Central memory CD8-positive, alpha-beta T cell (primary cell): ENCODE measurements around the gene CFAP221.

ENCODE experiments used
- ATAC-seq: fragments of 150-1000 bp; cut with Tn5 transposase; replicated peaks from 2 replicates; pipeline ENCODE4 v1.10.0; 2022; ENCODE audit warnings: mild to moderate bottlenecking, moderate FRiP score, moderate number of reproducible peaks; ENCODE audit not compliant: poor library complexity, severe bottlenecking; ENCODE audit errors: extremely low read depth
- DNase-seq, 2 donors: peaks; one replicate each; pipeline ENCODE4 v3.0.0; 2021; ENCODE audit warnings: low spot score in 2 of 2
- H3K27ac Mint-ChIP-seq: one replicate; pipeline ENCODE4 v1.8.0; 2022; ENCODE audit warnings: low read depth, mild to moderate bottlenecking, moderate library complexity, mixed read lengths
- H3K27me3 Mint-ChIP-seq: one replicate; pipeline ENCODE4 v1.8.0; 2022; ENCODE audit warnings: mixed read lengths
- H3K36me3 Mint-ChIP-seq: one replicate; pipeline ENCODE4 v1.8.0; 2022; ENCODE audit warnings: mild to moderate bottlenecking, moderate library complexity, mixed read lengths; ENCODE audit not compliant: insufficient read depth
- H3K4me1 Mint-ChIP-seq: one replicate; pipeline ENCODE4 v1.8.0; 2022; ENCODE audit warnings: mixed read lengths
- H3K4me3 Mint-ChIP-seq: one replicate; pipeline ENCODE4 v1.8.0; 2022; ENCODE audit warnings: mild to moderate bottlenecking, moderate library complexity, mixed read lengths
- H3K9me3 Mint-ChIP-seq: one replicate; pipeline ENCODE4 v1.8.0; 2022; ENCODE audit warnings: mixed read lengths

Gene CFAP221

DNA sequence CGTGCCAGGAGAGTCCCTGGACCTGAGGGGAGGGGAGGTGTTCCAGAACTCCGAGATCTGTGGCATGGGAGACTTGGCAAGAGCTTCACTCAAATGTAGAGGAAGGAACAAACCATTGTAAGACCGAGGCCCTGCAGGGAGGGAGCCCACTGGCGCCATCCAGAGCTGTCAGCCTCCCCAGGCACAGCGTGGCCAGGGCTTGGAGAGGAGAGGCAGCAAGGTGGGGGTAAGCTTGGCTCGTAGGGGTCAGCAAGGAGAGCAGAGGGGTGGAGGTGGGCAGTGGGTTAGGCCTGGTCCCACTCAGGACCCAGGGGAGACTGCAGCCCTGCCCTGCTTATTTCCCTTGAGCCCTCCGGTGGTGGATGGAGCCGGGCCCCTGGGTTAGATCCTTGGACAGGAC is 138.3 kb downstream of the CFAP221 start:
- DNase-seq (no peak), ATAC-seq (no peak)
- peaks cover 21% of the 10 kb centered on the region for H3K36me3 Mint-ChIP-seq
- no peaks in the 10 kb centered on the region for H3K9me3 Mint-ChIP-seq
- no peaks in the 10 kb centered on the region for H3K27me3 Mint-ChIP-seq
- no peak overlapping the region for H3K27ac Mint-ChIP-seq
- H3K4me1 Mint-ChIP-seq = peaks cover 36% of the 10 kb centered on the region
- no peak overlapping the region for H3K4me3 Mint-ChIP-seq

DNA sequence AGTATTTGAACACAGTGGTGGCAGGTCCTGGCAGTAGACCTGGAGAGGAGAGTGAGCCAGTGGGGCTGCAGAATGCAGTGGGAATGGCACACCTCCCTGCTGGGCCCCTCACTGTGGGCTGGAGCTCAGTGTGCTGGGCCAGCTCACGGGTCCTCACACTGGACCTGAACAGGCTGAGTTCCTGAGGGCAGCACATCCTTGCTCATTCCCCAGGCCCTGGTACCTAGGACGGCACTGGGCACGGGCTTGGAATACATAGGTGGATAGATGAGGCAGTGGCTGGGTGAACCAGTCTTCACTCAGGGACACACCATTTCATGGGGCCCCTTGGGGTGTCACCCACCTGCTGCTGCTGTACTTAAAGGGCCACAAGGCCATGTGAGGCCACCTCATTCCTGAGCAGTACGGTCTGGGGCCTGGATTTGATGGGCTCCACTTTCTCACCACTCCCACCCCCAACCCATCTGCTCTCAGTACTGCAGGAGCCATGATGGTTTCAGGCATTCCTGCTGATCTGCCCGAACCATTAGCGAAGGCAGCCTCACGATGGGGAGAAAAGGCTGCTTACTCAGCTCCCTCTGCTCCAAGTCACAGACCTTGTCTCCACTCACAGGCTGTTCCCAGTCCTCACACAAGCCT is 138.9 kb downstream of the CFAP221 start:
- H3K27me3 Mint-ChIP-seq = no peaks in the 10 kb centered on the region
- DNase-seq = no peak
- H3K27ac Mint-ChIP-seq = no peak overlapping the region
- no peaks in the 10 kb centered on the region for H3K9me3 Mint-ChIP-seq
- no peak for ATAC-seq
- H3K4me1 Mint-ChIP-seq = peaks cover 31% of the 10 kb centered on the region
- peaks cover 17% of the 10 kb centered on the region for H3K36me3 Mint-ChIP-seq
- H3K4me3 Mint-ChIP-seq = no peak overlapping the region

DNA sequence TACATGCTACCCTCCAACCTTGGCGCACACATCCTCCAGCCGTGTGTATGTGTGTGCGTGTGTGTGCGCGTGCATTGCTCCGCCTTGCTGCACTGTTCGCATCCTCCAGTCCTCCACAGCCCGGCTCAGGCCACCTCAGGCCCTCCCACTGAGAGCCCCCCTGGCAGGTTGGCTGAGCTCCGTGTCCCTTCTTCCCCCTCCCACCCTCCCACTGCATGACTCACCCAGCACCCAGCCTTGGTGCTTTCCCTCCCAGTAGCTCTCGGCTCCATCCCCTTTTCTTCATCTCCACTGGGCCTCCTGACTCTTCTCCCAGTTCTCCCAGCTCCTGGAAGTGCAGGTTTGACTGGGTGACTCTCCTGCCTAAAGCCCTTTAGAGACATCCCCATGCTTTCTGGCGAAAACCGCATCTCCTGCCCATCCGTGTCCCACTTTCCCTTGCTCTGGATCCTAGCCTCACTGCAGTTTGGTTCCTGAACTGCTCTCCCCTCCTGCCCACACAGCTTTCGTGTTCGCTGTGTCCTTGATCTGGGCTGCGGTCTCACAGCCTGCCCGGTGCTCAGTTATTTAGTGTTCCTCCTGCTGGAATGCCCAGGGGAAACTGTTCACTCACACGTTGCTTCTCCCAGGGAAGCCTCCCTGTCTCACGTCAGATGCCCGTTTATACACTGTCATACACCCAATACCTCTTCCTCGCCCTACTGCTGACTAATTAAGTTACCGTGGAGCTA is 139.6 kb downstream of the CFAP221 start:
- Mint-ChIP-seq H3K4me3 (no peak overlapping the region), H3K36me3 (peaks cover 10% of the 10 kb centered on the region), H3K27ac (no peak overlapping the region), H3K9me3 (no peaks in the 10 kb centered on the region), H3K27me3 (no peaks in the 10 kb centered on the region), H3K4me1 (peaks cover 26% of the 10 kb centered on the region)
- DNase-seq (no peak), ATAC-seq (no peak)

DNA sequence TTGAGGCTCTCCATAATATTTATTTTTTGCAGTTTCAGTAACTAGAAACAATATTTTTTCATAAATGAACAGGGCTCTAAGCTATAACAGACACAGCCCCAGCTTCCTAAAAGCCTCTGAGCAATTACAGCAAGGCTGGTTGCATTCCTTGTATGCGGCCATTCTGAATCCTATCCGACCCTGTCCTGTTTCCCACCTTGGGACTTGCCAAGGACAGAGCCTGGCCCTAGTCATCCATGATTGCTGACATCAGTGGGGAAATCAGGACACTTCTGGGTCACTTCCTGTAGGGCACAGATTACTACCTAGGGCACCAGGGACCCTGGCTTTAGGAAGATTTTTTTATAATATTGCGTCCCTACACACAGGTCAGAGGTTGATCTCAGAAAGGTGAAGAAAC is 140.3 kb downstream of the CFAP221 start:
- Mint-ChIP-seq H3K36me3 (peaks cover 6% of the 10 kb centered on the region), H3K27me3 (no peaks in the 10 kb centered on the region), H3K4me1 (peaks cover 22% of the 10 kb centered on the region), H3K4me3 (no peak overlapping the region), H3K27ac (no peak overlapping the region), H3K9me3 (no peaks in the 10 kb centered on the region)
- ATAC-seq (no peak), DNase-seq (no peak)

DNA sequence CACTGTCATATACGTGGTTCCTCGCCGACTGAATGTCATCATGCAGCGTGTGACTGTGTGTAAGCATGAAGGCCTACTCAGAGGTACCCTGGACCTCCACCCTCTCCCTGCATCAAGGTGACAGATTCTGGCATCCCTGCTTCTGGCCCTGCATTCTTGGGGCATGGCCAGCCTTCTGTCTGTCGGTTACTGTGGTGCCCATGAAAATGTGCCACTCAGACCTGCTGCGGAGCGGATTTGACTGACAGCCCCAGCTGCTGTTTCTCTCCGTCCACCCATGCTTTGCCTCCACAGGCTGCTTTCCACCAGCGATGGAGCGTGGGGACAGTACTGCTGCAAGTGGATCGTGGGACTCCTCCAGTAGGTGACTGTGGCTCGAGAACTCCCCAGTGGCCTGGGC is 144.4 kb downstream of the CFAP221 start:
- Mint-ChIP-seq H3K27me3 (no peaks in the 10 kb centered on the region), H3K4me1 (peaks cover 7% of the 10 kb centered on the region), H3K4me3 (no peak overlapping the region), H3K9me3 (no peaks in the 10 kb centered on the region), H3K27ac (no peak overlapping the region), H3K36me3 (peaks cover 5% of the 10 kb centered on the region)
- ATAC-seq = no peak
- no peak for DNase-seq

DNA sequence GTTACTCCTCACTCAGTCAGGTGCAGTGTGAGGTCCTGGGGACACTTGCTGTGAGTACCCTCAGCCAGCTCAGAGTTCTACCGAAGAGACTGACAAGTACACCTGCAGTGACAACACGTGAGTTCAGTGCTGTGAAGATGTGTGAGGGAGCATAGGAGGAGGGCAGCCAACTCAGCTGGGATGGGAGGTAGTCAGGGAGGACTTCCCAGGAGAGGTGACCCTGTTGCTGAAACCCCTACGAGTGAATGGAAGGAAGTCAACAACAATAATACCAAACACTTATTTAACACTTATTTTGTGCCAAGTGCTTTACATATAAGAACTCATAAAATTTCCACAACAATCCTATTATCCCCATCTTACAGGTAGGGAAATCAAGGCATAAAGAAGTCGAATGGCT is 145.0 kb downstream of the CFAP221 start:
- no peaks in the 10 kb centered on the region for H3K9me3 Mint-ChIP-seq
- H3K36me3 Mint-ChIP-seq = peaks cover 5% of the 10 kb centered on the region
- DNase-seq = no peak
- no peak overlapping the region for H3K4me3 Mint-ChIP-seq
- no peak overlapping the region for H3K27ac Mint-ChIP-seq
- no peak for ATAC-seq
- H3K4me1 Mint-ChIP-seq = peaks cover under 1% of the 10 kb centered on the region
- no peaks in the 10 kb centered on the region for H3K27me3 Mint-ChIP-seq

DNA sequence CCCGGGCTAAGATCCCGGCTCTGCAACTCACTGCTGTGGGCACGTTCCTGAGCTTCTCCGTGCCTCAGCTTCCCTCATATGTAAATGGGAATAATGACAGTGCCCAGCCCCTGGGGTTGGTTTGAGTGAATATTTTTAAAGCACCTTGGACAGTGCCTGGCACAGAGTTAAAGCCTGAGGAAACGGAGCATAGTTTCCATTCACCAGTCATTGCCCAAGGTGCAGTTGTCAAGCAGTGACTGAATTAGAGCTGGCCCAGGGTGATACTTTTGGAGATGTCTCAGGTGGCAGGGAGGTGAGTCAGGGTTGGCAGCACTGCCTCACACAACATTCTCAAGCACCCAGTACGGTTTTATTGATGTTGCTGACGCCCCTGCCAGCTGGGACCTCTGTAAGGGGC is 146.9 kb downstream of the CFAP221 start:
- H3K4me1 Mint-ChIP-seq = no peaks in the 10 kb centered on the region

DNA sequence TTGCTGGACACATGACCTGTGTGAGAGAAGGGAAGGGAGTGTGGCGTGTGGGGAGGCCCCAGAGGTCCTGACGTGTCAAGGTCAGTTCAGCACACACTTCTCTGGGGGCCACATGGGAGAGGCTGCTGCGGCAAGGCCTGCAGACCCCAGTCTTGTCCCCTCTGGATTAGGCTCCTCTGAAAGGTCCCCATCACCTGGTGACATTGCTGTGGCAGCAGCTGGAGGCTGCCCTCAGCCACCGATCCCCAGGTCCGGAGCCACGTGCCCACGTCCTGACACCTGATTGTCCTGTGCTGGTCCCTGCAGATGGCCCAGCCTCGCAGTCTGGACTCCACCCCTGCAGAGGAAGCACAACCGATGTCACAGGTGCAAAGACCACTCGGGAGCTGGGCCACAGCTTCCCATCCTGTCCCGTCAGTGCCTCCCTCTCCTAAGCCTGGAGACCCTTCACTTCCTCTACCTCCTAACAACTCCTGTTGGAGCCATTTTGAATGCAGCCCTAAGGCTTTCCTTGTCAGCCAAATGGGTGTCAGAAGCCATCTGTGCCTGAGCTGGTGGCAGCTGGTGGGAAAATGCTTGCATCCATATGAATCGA is 147.5 kb downstream of the CFAP221 start:
- H3K36me3 Mint-ChIP-seq = peaks cover 5% of the 10 kb centered on the region
- H3K9me3 Mint-ChIP-seq = no peaks in the 10 kb centered on the region
- no peak overlapping the region for H3K4me3 Mint-ChIP-seq
- H3K27me3 Mint-ChIP-seq = peaks cover 7% of the 10 kb centered on the region
- ATAC-seq (no peak), DNase-seq (no peak)
- H3K4me1 Mint-ChIP-seq = no peaks in the 10 kb centered on the region
- H3K27ac Mint-ChIP-seq = no peak overlapping the region

More for the DNA sequence above, 146.9 kb downstream of the CFAP221 start:
- peaks cover 5% of the 10 kb centered on the region for H3K36me3 Mint-ChIP-seq
- H3K9me3 Mint-ChIP-seq = no peaks in the 10 kb centered on the region
- ATAC-seq (no peak), DNase-seq (no peak)
- peaks cover 2% of the 10 kb centered on the region for H3K27me3 Mint-ChIP-seq
- H3K4me3 Mint-ChIP-seq = no peak overlapping the region
- H3K27ac Mint-ChIP-seq = no peak overlapping the region

DNA sequence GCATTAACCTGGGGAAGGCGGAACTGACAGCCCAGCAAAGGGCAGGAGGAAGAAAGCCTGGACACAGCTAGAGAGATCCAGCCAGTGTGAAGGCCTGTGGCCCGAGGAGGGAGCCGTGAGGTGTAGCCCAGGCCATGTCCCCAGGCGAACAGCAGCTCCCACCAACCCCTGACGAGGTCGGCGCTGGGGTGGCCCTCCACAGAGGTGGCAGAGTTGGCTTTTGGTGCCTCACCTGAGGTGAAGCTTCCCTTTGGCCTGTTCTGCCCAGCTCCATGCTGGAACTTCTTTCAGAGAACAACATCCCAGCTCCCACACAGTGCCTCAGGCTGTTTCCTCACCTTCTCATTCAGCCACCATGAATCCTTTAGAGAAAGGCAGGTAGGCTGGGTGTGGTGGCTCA is 148.1 kb downstream of the CFAP221 start:
- H3K36me3 Mint-ChIP-seq = peaks cover under 1% of the 10 kb centered on the region
- no peaks in the 10 kb centered on the region for H3K9me3 Mint-ChIP-seq
- peaks cover 11% of the 10 kb centered on the region for H3K27me3 Mint-ChIP-seq
- no peaks in the 10 kb centered on the region for H3K4me1 Mint-ChIP-seq
- DNase-seq (no peak), ATAC-seq (no peak)
- no peak overlapping the region for H3K27ac Mint-ChIP-seq
- no peak overlapping the region for H3K4me3 Mint-ChIP-seq

DNA sequence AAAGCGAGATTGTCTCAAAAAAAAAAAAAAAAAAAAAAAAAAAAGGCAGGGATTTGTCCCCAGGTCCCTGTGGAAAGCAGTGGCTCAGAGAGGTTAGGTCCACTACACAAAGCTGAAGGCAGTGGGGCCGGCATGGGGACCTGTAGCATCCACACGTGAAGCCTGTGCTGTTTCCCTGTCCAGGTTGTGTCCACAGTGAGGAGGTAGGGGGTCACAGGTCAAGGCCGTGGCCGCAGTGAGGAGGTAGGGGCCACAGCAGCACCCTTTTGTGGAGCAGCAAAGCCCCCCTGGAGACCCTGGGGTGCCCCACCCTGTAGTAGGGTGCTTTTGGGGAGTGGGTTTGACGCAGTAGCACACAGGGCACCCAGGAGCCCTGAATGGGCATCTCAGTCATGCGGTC is 148.7 kb downstream of the CFAP221 start:
- Mint-ChIP-seq H3K4me3 (no peak overlapping the region), H3K9me3 (no peaks in the 10 kb centered on the region)

DNA sequence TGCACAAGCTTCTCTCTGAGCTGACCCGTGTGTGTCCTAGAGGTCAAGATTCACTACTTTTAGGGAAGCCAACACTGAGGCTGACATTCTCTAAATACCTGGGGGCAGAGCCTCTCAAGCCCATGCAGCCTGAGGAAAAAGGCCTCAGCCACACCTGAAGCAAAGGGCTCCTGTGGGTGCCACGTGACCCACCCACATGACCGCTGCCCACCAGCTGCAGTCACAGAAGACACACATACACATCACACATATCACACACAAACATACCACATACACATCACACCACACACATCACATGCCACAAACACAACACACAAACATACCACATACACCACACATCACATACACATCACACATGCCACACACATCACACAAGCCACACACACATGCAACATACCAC is 149.3 kb downstream of the CFAP221 start:
- no peaks in the 10 kb centered on the region for H3K36me3 Mint-ChIP-seq
- no peak overlapping the region for H3K4me3 Mint-ChIP-seq
- no peak for ATAC-seq
- H3K27me3 Mint-ChIP-seq = peaks cover 18% of the 10 kb centered on the region
- H3K27ac Mint-ChIP-seq = no peak overlapping the region
- no peaks in the 10 kb centered on the region for H3K4me1 Mint-ChIP-seq
- no peak for DNase-seq
- H3K9me3 Mint-ChIP-seq = no peaks in the 10 kb centered on the region

More for the DNA sequence above, 148.7 kb downstream of the CFAP221 start:
- H3K27me3 Mint-ChIP-seq = peaks cover 17% of the 10 kb centered on the region
- no peaks in the 10 kb centered on the region for H3K36me3 Mint-ChIP-seq
- no peak overlapping the region for H3K27ac Mint-ChIP-seq
- DNase-seq (no peak), ATAC-seq (no peak)
- H3K4me1 Mint-ChIP-seq = no peaks in the 10 kb centered on the region

DNA sequence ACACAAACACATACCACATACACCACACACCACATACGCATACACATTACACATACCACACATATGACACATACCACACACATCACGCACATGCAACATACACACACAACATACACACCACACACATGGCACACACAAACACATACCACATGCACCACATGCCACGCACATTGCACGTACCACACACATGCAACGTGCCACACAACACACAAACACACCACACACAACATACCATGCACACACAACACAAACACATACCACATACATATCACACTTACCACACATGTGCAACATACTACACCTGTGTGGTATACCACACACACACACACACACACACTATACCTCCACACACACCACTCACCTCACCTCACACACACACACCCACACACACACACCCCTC is 149.7 kb downstream of the CFAP221 start:
- DNase-seq (no peak), ATAC-seq (no peak)
- no peak overlapping the region for H3K27ac Mint-ChIP-seq
- H3K9me3 Mint-ChIP-seq = no peaks in the 10 kb centered on the region
- H3K36me3 Mint-ChIP-seq = no peaks in the 10 kb centered on the region
- H3K4me3 Mint-ChIP-seq = no peak overlapping the region
- peaks cover 18% of the 10 kb centered on the region for H3K27me3 Mint-ChIP-seq
- no peaks in the 10 kb centered on the region for H3K4me1 Mint-ChIP-seq

DNA sequence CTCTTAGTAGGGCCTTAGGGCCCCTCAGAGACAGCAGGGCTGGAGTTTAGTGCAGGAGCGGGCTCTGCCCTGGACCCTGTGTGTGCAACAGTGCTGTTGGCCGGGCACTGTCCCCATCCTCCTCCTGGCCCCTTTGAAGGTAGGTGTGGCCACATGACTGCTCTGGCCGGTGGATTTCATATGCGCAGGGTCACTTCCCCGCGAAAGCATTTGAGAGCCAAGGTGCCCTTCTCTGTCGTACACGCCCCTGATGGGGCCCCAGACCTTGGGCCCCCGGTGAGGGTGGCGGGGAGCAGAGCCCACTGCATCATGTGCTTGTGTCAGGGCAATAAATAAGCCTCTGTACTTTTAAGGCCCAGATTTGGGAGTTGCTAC is 150.2 kb downstream of the CFAP221 start:
- H3K36me3 Mint-ChIP-seq = no peaks in the 10 kb centered on the region
- ATAC-seq (no peak), DNase-seq (no peak)
- H3K27ac Mint-ChIP-seq = no peak overlapping the region
- H3K4me3 Mint-ChIP-seq = no peak overlapping the region
- no peaks in the 10 kb centered on the region for H3K4me1 Mint-ChIP-seq
- H3K27me3 Mint-ChIP-seq = peaks cover 23% of the 10 kb centered on the region
- no peaks in the 10 kb centered on the region for H3K9me3 Mint-ChIP-seq
